ENCODE measurements around the gene UBQLN4.

UBQLN4 gene

GRCh38 chr1:155999964-156000363, 53.6 kb downstream of the UBQLN4 start:
- Histone ChIP-seq H3K4me2 (ENCODE audit: low read depth, low read length, poor library complexity, severe bottlenecking) (no peak overlapping the region), H2AFZ (ENCODE audit: low read depth, low read length, severe bottlenecking) (no peak overlapping the region), H3K9ac (ENCODE audit: low read length) (no peak overlapping the region), H3F3A (ENCODE audit: insufficient read depth) (no peaks in the 10 kb centered on the region), H3K27me3 (ENCODE audit: low read length) (no peaks in the 10 kb centered on the region), H3K9me3 (ENCODE audit: insufficient read depth, low read length) (no peaks in the 10 kb centered on the region), H3K9me2 (replicated peaks; ENCODE audit: insufficient read depth, low read length) (no peaks in the 10 kb centered on the region), H3K79me2 (ENCODE audit: insufficient read depth, low read length) (no peaks in the 10 kb centered on the region), H3K4me3 (ENCODE audit: insufficient read depth, low read length, poor library complexity, severe bottlenecking) (no peak overlapping the region), H3K27ac (ENCODE audit: low read depth, low read length) (no peak overlapping the region), H4K20me1 (ENCODE audit: low read depth, low read length) (no peaks in the 10 kb centered on the region), H3K36me3 (ENCODE audit: low read length) (no peaks in the 10 kb centered on the region)
- TF ChIP-seq CTCF (IDR thresholded peaks at IDR 0.05; ENCODE audit: insufficient read depth, low read length, poor library complexity, severe bottlenecking) (no peak), EZH2phosphoT487 (conservative IDR thresholded peaks at IDR 0.05; ENCODE audit: low read length) (no peak)

GRCh38 chr1:155996166-155996565, 57.4 kb downstream of the UBQLN4 start:
- no peaks in the 10 kb centered on the region for H4K20me1 ChIP-seq (ENCODE audit: low read depth, low read length)
- no peak overlapping the region for H2AFZ ChIP-seq (ENCODE audit: low read depth, low read length, severe bottlenecking)
- H3K9me2 ChIP-seq (replicated peaks; ENCODE audit: insufficient read depth, low read length), result no peaks in the 10 kb centered on the region
- no peaks in the 10 kb centered on the region for H3K79me2 ChIP-seq (ENCODE audit: insufficient read depth, low read length)
- H3K27me3 ChIP-seq (ENCODE audit: low read length), result no peaks in the 10 kb centered on the region
- H3K9ac ChIP-seq (ENCODE audit: low read length), result no peak overlapping the region
- H3K4me3 ChIP-seq (ENCODE audit: insufficient read depth, low read length, poor library complexity, severe bottlenecking), result no peak overlapping the region
- no peak overlapping the region for H3K27ac ChIP-seq (ENCODE audit: low read depth, low read length)
- H3K4me2 ChIP-seq (ENCODE audit: low read depth, low read length, poor library complexity, severe bottlenecking), result no peak overlapping the region
- H3F3A ChIP-seq (ENCODE audit: insufficient read depth), result no peaks in the 10 kb centered on the region
- TF ChIP-seq CTCF (IDR thresholded peaks at IDR 0.05; ENCODE audit: insufficient read depth, low read length, poor library complexity, severe bottlenecking) (no peak), EZH2phosphoT487 (conservative IDR thresholded peaks at IDR 0.05; ENCODE audit: low read length) (no peak)
- H3K9me3 ChIP-seq (ENCODE audit: insufficient read depth, low read length), result no peaks in the 10 kb centered on the region
- no peaks in the 10 kb centered on the region for H3K36me3 ChIP-seq (ENCODE audit: low read length)

- Histone ChIP-seq H3K9ac (ENCODE audit: low read length) (no peak overlapping the region), H2AFZ (ENCODE audit: low read depth, low read length, severe bottlenecking) (no peak overlapping the region), H3K79me2 (ENCODE audit: insufficient read depth, low read length) (no peaks in the 10 kb centered on the region), H3K9me3 (ENCODE audit: insufficient read depth, low read length) (no peaks in the 10 kb centered on the region), H3F3A (ENCODE audit: insufficient read depth) (no peaks in the 10 kb centered on the region), H3K27me3 (ENCODE audit: low read length) (no peaks in the 10 kb centered on the region), H3K9me2 (replicated peaks; ENCODE audit: insufficient read depth, low read length) (no peaks in the 10 kb centered on the region), H3K4me2 (ENCODE audit: low read depth, low read length, poor library complexity, severe bottlenecking) (no peak overlapping the region), H3K4me3 (ENCODE audit: insufficient read depth, low read length, poor library complexity, severe bottlenecking) (no peak overlapping the region), H3K36me3 (ENCODE audit: low read length) (no peaks in the 10 kb centered on the region), H4K20me1 (ENCODE audit: low read depth, low read length) (no peaks in the 10 kb centered on the region), H3K27ac (ENCODE audit: low read depth, low read length) (no peak overlapping the region)
- TF ChIP-seq EZH2phosphoT487 (conservative IDR thresholded peaks at IDR 0.05; ENCODE audit: low read length) (no peak), CTCF (IDR thresholded peaks at IDR 0.05; ENCODE audit: insufficient read depth, low read length, poor library complexity, severe bottlenecking) (no peak)
These were observed 60.0 kb downstream of the UBQLN4 start for GRCh38 chr1:155993595-155993994.
